Loucy (cell line): ENCODE measurements around the gene IRF2BP2.

Source experiments
- H2AFZ ChIP-seq: fragments of 200-600 bp; sonication (generic); 2 replicates; pipeline ENCODE4 v1.6.0; 2016; ENCODE audit warnings: antibody characterized with exemption, mild to moderate bottlenecking, low read length, moderate library complexity
- H3F3A ChIP-seq: fragments of 200-600 bp; 2 replicates; pipeline ENCODE4 v1.6.0; 2016; ENCODE audit warnings: antibody characterized with exemption, low read depth, mild to moderate bottlenecking
- H3K27me3 ChIP-seq: fragments of 200-600 bp; sonication (generic); 2 replicates; pipeline ENCODE4 v1.6.1; 2014; ENCODE audit warnings: low read length, mild to moderate bottlenecking; ENCODE audit not compliant: insufficient read depth, poor library complexity, severe bottlenecking
- H3K36me3 ChIP-seq: fragments of 200-600 bp; sonication (generic); 2 replicates; pipeline ENCODE4 v1.6.1; 2016; ENCODE audit warnings: low read length; ENCODE audit not compliant: insufficient read depth
- H3K4me1 ChIP-seq: fragments of 200-600 bp; sonication (generic); 2 replicates; pipeline ENCODE4 v1.5.1; 2014; ENCODE audit warnings: low read length, mild to moderate bottlenecking; ENCODE audit not compliant: insufficient read depth, poor library complexity, severe bottlenecking
- H3K4me2 ChIP-seq: fragments of 200-600 bp; sonication (generic); 2 replicates; pipeline ENCODE4 v1.6.0; 2014; ENCODE audit warnings: antibody characterized with exemption, low read length, low read depth, mild to moderate bottlenecking; ENCODE audit not compliant: poor library complexity, severe bottlenecking
- H3K4me3 ChIP-seq: fragments of 200-600 bp; sonication (generic); 2 replicates; pipeline ENCODE4 v1.5.1; 2014; ENCODE audit warnings: low read length, mild to moderate bottlenecking, mixed read lengths; ENCODE audit not compliant: poor library complexity, severe bottlenecking
- H3K79me2 ChIP-seq: fragments of 200-600 bp; sonication (generic); 2 replicates; pipeline ENCODE4 v1.6.1; 2014; ENCODE audit warnings: low read length; ENCODE audit not compliant: insufficient read depth
- H3K9ac ChIP-seq: fragments of 200-600 bp; sonication (generic); 2 replicates; pipeline ENCODE4 v1.6.0; 2014; ENCODE audit warnings: mild to moderate bottlenecking, low read depth, low read length, moderate library complexity; ENCODE audit not compliant: poor library complexity, severe bottlenecking
- H3K9me2 ChIP-seq: fragments of 200-600 bp; sonication (generic); replicated peaks from 2 replicates; pipeline ENCODE4 v1.6.1; 2016; ENCODE audit warnings: low read depth, low read length, mixed read lengths
- H3K9me3 ChIP-seq: fragments of 200-600 bp; sonication (generic); 2 replicates; pipeline ENCODE4 v1.6.1; 2014; ENCODE audit warnings: mild to moderate bottlenecking, antibody characterized with exemption, low read length, low read depth; ENCODE audit not compliant: insufficient read depth
- H4K20me1 ChIP-seq: fragments of 200-600 bp; sonication (generic); 2 replicates; pipeline ENCODE4 v1.6.0; 2014; ENCODE audit warnings: antibody characterized with exemption, low read length, mild to moderate bottlenecking; ENCODE audit not compliant: insufficient read depth, poor library complexity, severe bottlenecking
- CTCF ChIP-seq: fragments of 200-600 bp; sonication (generic); conservative IDR thresholded peaks from 2 replicates; pipeline ENCODE4 v1.5.1; 2014; ENCODE audit warnings: mild to moderate bottlenecking, antibody characterized with exemption, low read length
- EZH2phosphoT487 ChIP-seq: fragments of 200-600 bp; IDR thresholded peaks from 2 replicates; pipeline ENCODE4 v1.6.1; 2018; ENCODE audit warnings: antibody characterized with exemption, mild to moderate bottlenecking, moderate library complexity, borderline replicate concordance

Gene IRF2BP2

DNA sequence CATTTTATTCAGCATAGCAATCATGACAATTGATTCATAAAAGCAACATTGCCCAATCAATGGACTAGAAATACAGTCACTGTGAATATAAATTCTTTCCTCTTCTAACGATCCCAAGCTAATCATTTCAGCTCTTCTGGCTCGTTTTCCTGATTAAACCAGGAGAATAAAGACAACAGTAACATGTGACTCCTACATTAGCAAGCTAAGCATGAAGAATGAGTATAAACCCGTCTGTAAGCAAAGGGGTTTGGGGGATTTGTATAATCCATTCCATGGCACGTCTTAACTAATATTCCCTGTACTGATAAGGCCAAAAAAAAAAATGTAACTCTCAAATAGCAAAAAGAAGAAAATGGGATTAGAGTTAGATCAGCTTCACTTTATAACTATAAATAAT lies 21.6 kb downstream of the IRF2BP2 start:
- Histone ChIP-seq H4K20me1 (no peaks in the 10 kb centered on the region), H3K9ac (no peak overlapping the region), H3K36me3 (no peaks in the 10 kb centered on the region), H3K4me2 (no peak overlapping the region), H3K9me3 (no peaks in the 10 kb centered on the region), H3F3A (no peaks in the 10 kb centered on the region), H3K9me2 (no peaks in the 10 kb centered on the region), H2AFZ (no peak overlapping the region), H3K27me3 (no peaks in the 10 kb centered on the region), H3K4me3 (no peak overlapping the region), H3K4me1 (no peaks in the 10 kb centered on the region), H3K79me2 (no peaks in the 10 kb centered on the region)
- TF ChIP-seq CTCF (no peak), EZH2phosphoT487 (no peak)

- no peaks in the 10 kb centered on the region for H3K9me2 ChIP-seq
- no peaks in the 10 kb centered on the region for H3K36me3 ChIP-seq
- H3K4me1 ChIP-seq, result no peaks in the 10 kb centered on the region
- H3K9me3 ChIP-seq, result no peaks in the 10 kb centered on the region
- no peak overlapping the region for H3K9ac ChIP-seq
- no peak overlapping the region for H3K4me2 ChIP-seq
- H3K4me3 ChIP-seq, result no peak overlapping the region
- no peak overlapping the region for H2AFZ ChIP-seq
- H3K27me3 ChIP-seq, result no peaks in the 10 kb centered on the region
- no peak for TF ChIP-seq EZH2phosphoT487
- H3F3A ChIP-seq, result no peaks in the 10 kb centered on the region
- no peaks in the 10 kb centered on the region for H3K79me2 ChIP-seq
- no peaks in the 10 kb centered on the region for H4K20me1 ChIP-seq
Observed at GRCh38 chr1:234586892-234587485, 23.0 kb downstream of the IRF2BP2 start.

GRCh38 chr1:234586304-234586703 lies 23.7 kb downstream of the IRF2BP2 start:
- H4K20me1 ChIP-seq, result no peaks in the 10 kb centered on the region
- H3F3A ChIP-seq, result no peaks in the 10 kb centered on the region
- H3K27me3 ChIP-seq, result no peaks in the 10 kb centered on the region
- no peak overlapping the region for H3K4me3 ChIP-seq
- H3K79me2 ChIP-seq, result no peaks in the 10 kb centered on the region
- no peak overlapping the region for H3K9ac ChIP-seq
- H3K9me3 ChIP-seq, result no peaks in the 10 kb centered on the region
- H3K36me3 ChIP-seq, result no peaks in the 10 kb centered on the region
- no peaks in the 10 kb centered on the region for H3K9me2 ChIP-seq
- H2AFZ ChIP-seq, result no peak overlapping the region
- no peaks in the 10 kb centered on the region for H3K4me1 ChIP-seq
- H3K4me2 ChIP-seq, result no peak overlapping the region
- no peak for TF ChIP-seq EZH2phosphoT487
- no peak for TF ChIP-seq CTCF

- no peak overlapping the region for H3K9ac ChIP-seq
- no peaks in the 10 kb centered on the region for H3K27me3 ChIP-seq
- H3K79me2 ChIP-seq, result no peaks in the 10 kb centered on the region
- no peaks in the 10 kb centered on the region for H3K36me3 ChIP-seq
- TF ChIP-seq CTCF, result no peak
- no peak for TF ChIP-seq EZH2phosphoT487
- H3F3A ChIP-seq, result no peaks in the 10 kb centered on the region
- H3K9me3 ChIP-seq, result no peaks in the 10 kb centered on the region
- no peak overlapping the region for H3K4me3 ChIP-seq
- H4K20me1 ChIP-seq, result no peaks in the 10 kb centered on the region
- H3K4me1 ChIP-seq, result no peaks in the 10 kb centered on the region
- no peaks in the 10 kb centered on the region for H3K9me2 ChIP-seq
- H2AFZ ChIP-seq, result no peak overlapping the region
- no peak overlapping the region for H3K4me2 ChIP-seq
Observed at GRCh38 chr1:234585330-234586055, 24.5 kb downstream of the IRF2BP2 start.
